GM18909 (cell line): Measurements from ENCODE around the gene RBFA.
"Not testable (repeated sequence)": the region's sequence is repeated elsewhere in the genome, so short reads cannot be mapped to it uniquely, and the experiment has no call there.

Experiments used
- ATAC-seq: cut with Tn5 transposase; IDR thresholded peaks from one replicate; pipeline ENCODE4 v1.9.1; 2021; ENCODE audit warnings: mild to moderate bottlenecking; ENCODE audit not compliant: unreplicated experiment, poor library complexity

Gene RBFA

GRCh38 chr18:80034068-80034851, at the start of gene RBFA:
TSS of gene RBFA (plus strand) at chr18:80034434. CDS start at chr18:80034496, 62 bp downstream.
- peak; percentile 82 for ATAC-seq

GRCh38 chr18:79985172-79985571, 49.1 kb upstream of the RBFA start:
- no peak for ATAC-seq

GRCh38 chr18:79986726-79987125, 47.5 kb upstream of the RBFA start:
- ATAC-seq, result no peak

- ATAC-seq, result no peak
Observed at GRCh38 chr18:79987566-79987965, 46.7 kb upstream of the RBFA start.

- peak; percentile 65 for ATAC-seq
Observed at GRCh38 chr18:79988071-79988450, 46.2 kb upstream of the RBFA start.

- ATAC-seq, result peak; percentile 97
Observed at GRCh38 chr18:79988451-79989194, 45.6 kb upstream of the RBFA start, which contains the start of gene TXNL4A. TSS of gene TXNL4A (minus strand) at chr18:79988563. CDS start at chr18:79988392, 171 bp downstream.

GRCh38 chr18:79989195-79989497, 45.1 kb upstream of the RBFA start:
- ATAC-seq, result no peak

GRCh38 chr18:79991494-79991893, 42.7 kb upstream of the RBFA start:
- no peak for ATAC-seq

- not testable (repeated sequence) for ATAC-seq
Observed at GRCh38 chr18:79999701-80000100, 34.5 kb upstream of the RBFA start.

- no peak for ATAC-seq
Observed at GRCh38 chr18:80000877-80001276, 33.4 kb upstream of the RBFA start.

- no peak for ATAC-seq
Observed at GRCh38 chr18:80002468-80002867, 31.8 kb upstream of the RBFA start.

- ATAC-seq, result no peak
Observed at GRCh38 chr18:80004600-80005342, 29.5 kb upstream of the RBFA start.

GRCh38 chr18:80006724-80007123, 27.5 kb upstream of the RBFA start:
- no peak for ATAC-seq

- no peak for ATAC-seq
Observed at GRCh38 chr18:80009661-80010550, 24.3 kb upstream of the RBFA start.

- no peak for ATAC-seq
Observed at GRCh38 chr18:80010551-80010906, 23.7 kb upstream of the RBFA start.

- ATAC-seq, result not testable (repeated sequence)
Observed at GRCh38 chr18:80011496-80012137, 22.6 kb upstream of the RBFA start.

- no peak for ATAC-seq
Observed at GRCh38 chr18:80012714-80013113, 21.5 kb upstream of the RBFA start.

- ATAC-seq, result no peak
Observed at GRCh38 chr18:80022613-80023012, 11.6 kb upstream of the RBFA start.

- ATAC-seq, result no peak
Observed at GRCh38 chr18:80023173-80023572, 11.1 kb upstream of the RBFA start.

GRCh38 chr18:80026363-80026762, 7.9 kb upstream of the RBFA start:
- no peak for ATAC-seq
